Right lobe of liver (tissue), 6 donors: Measurements from ENCODE around the gene NFE2L3. TPM values are rescaled to one million over a fixed set of nuclear protein-coding genes. Genes with fewer than 3 reads are reported as not detected.
A peak's percentile ranks its signal among the peaks of the same experiment; 100 is the strongest.
"Not testable (repeated sequence)": the region's sequence is repeated elsewhere in the genome, so short reads cannot be mapped to it uniquely, and the experiment has no call there.

Source experiments
- ATAC-seq, 4 donors: fragments of 200-7000 bp; cut with Tn5 transposase; one replicate each; pipeline ENCODE4 v1.9.1; 2020; ENCODE audit warnings: mild to moderate bottlenecking in 4 of 4, moderate library complexity in 4 of 4
- DNase-seq, 3 donors: peaks; one replicate each; pipeline ENCODE4 v3.0.0-alpha.2; 2020
- H3K27ac ChIP-seq, 3 donors: fragments of 200-600 bp; one replicate each; pipeline ENCODE4 v1.8.0; 2022
- H3K27me3 ChIP-seq, 2 donors: fragments of 200-600 bp; one replicate each; pipeline ENCODE4 v1.8.0; 2022
- H3K36me3 ChIP-seq, 4 donors: fragments of 200-600 bp; sonication (generic) in 1 of 4; one replicate each; pipeline versions ENCODE4 v1.5.1 to v1.8.0; 2017 to 2022; ENCODE audit warnings: control low read depth in 1 of 4
- H3K4me1 ChIP-seq, 4 donors: fragments of 200-600 bp; sonication (generic) in 1 of 4; one replicate each; pipeline versions ENCODE4 v1.5.1 to v1.8.0; 2017 to 2022; ENCODE audit warnings: control low read depth in 1 of 4
- H3K4me3 ChIP-seq, 3 donors: fragments of 200-600 bp; one replicate each; pipeline ENCODE4 v1.8.0; 2022
- H3K9me3 ChIP-seq, 4 donors: fragments of 200-600 bp; sonication (generic) in 1 of 4; one replicate each; pipeline versions ENCODE4 v1.5.1 to v1.8.0; 2017 to 2022; ENCODE audit warnings: control low read depth in 1 of 4
- CTCF ChIP-seq, 4 donors: fragments of 200-600 bp in 3 of 4; fragments of 450-650 bp in 1 of 4; IDR thresholded peaks; one replicate each; pipeline versions ENCODE4 v1.5.1 to v1.8.0; 2016 to 2022; ENCODE audit warnings: antibody characterized with exemption in 4 of 4, mild to moderate bottlenecking in 2 of 4
- POLR2A ChIP-seq: fragments of 450-650 bp; IDR thresholded peaks from one replicate; pipeline ENCODE4 v1.6.1; 2017; ENCODE audit warnings: antibody characterized with exemption, mild to moderate bottlenecking
- WGBS: methylation state at CpG from one replicate; pipeline ENCODE4 v1.1.6; 2018; ENCODE audit warnings: low coverage, low lambda C conversion rate; ENCODE audit not compliant: insufficient coverage; ENCODE audit errors: missing lambda C conversion rate; 5-methylcytosine and 5-hydroxymethylcytosine counted together
- intact Hi-C, 2 donors: fragments of 100-400 bp; cut with DNase I; formaldehyde crosslinking; loops; one replicate each; pipeline versions ENCODE4 v1.11.2 to v1.14.1; 2022
- total RNA-seq, 6 experiments: library from RNA; depleted of rRNA in 2 of 6; stranded (reverse); fragments of >200 nt in 2 of 6; fragmentation: NEBNext Ultra II Directional in 3 of 6; extraction: Animal tissue kit (Norgen Biotek cat#: 25700) in 3 of 6; gene quantifications; one replicate each; pipeline versions ENCODE4 v1.1.0 to v1.2.4, GENCODE V29; 2016 to 2023
- donor health status: DM: no; HTN: yes; CAD: no.
- donor health status: DM: no; HTN: no; CAD: no.
- donor health status: DM: no; HTN: no; CAD: no.
- donor health status: DM: no; HTN: yes; CAD: no.
- donor health status: DM: no; HTN: yes; CAD: no.

Gene NFE2L3
- total RNA-seq, 6 experiments from 2014 or later: 0.13 to 2.0 (median 0.54) TPM

DNA sequence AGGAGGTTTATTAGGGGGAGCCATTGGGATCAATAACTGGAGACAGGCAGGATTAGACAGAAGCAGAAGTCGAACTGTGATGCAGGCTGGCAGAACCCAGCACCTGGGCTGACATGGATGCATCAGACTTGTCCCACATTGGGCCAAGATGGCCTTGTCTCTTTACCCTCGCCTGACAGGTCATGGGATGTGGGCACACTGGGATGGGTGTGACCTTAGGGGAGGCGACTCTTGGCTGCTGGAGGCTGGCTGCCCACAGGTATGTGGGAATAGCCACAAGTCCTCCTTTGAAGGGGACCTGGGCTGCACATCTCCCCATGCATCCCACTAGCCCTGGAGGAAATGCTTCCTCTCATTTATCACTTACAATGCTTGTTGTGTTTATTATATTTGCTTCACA lies 17.3 kb downstream of the NFE2L3 start:
- peak in 1 of 4 donors; percentile 25 for ATAC-seq
- intact Hi-C loops: no loop called here
- no peak for TF ChIP-seq CTCF (IDR thresholded peaks at IDR 0.05)
- no peak for TF ChIP-seq POLR2A

GRCh38 chr7:26170663-26171062 lies 18.7 kb downstream of the NFE2L3 start:
- Histone ChIP-seq H3K27me3 (no peaks in the 10 kb centered on the region), H3K9me3 (no peaks in the 10 kb centered on the region), H3K4me1 (peaks cover 0 to 5% (median 0%) of the 10 kb centered on the region in 4 donors), H3K36me3 (no peaks in the 10 kb centered on the region), H3K4me3 (no peak overlapping the region), H3K27ac (no peak overlapping the region)
- DNase-seq (no peak), ATAC-seq (no peak)
- TF ChIP-seq POLR2A (no peak), CTCF (IDR thresholded peaks at IDR 0.05) (no peak)
- WGBS: 83% methylated on average over 1 of the region's 1 CpG
- intact Hi-C loops: no loop called here

More for the DNA sequence above, 17.3 kb downstream of the NFE2L3 start:
- WGBS: no CpG with 5 or more reads among the region's 3 CpGs
- H3K9me3 ChIP-seq: no peaks in the 10 kb centered on the region
- H3K36me3 ChIP-seq: no peaks in the 10 kb centered on the region
- H3K27me3 ChIP-seq: no peaks in the 10 kb centered on the region
- H3K27ac ChIP-seq: no peak overlapping the region
- H3K4me3 ChIP-seq: no peak overlapping the region
- DNase-seq: no peak
- H3K4me1 ChIP-seq: peaks cover 0 to 5% (median 0%) of the 10 kb centered on the region in 4 donors

- DNase-seq (no peak), ATAC-seq (no peak)
- Histone ChIP-seq H3K27ac (no peak overlapping the region), H3K27me3 (no peaks in the 10 kb centered on the region), H3K36me3 (no peaks in the 10 kb centered on the region), H3K4me1 (peaks cover 0 to 5% (median 0%) of the 10 kb centered on the region in 4 donors), H3K9me3 (no peaks in the 10 kb centered on the region), H3K4me3 (no peak overlapping the region)
- WGBS: 90% methylated on average over 2 of the region's 2 CpGs
- TF ChIP-seq POLR2A: no peak
- no peak for TF ChIP-seq CTCF (IDR thresholded peaks at IDR 0.05)
- intact Hi-C loops: no loop called here
These were observed 19.6 kb downstream of the NFE2L3 start for GRCh38 chr7:26171601-26172000.

GRCh38 chr7:26172048-26172447 lies 20.1 kb downstream of the NFE2L3 start:
- intact Hi-C loops: no loop called here
- H3K36me3 ChIP-seq: no peaks in the 10 kb centered on the region
- DNase-seq (no peak), ATAC-seq (no peak)
- H3K27me3 ChIP-seq: no peaks in the 10 kb centered on the region
- peaks cover 0 to 5% (median 0%) of the 10 kb centered on the region in 4 donors for H3K4me1 ChIP-seq
- 87% methylated on average over 1 of the region's 1 CpG for WGBS
- H3K27ac ChIP-seq: no peak overlapping the region
- TF ChIP-seq POLR2A (no peak), CTCF (IDR thresholded peaks at IDR 0.05) (no peak)
- H3K9me3 ChIP-seq: no peaks in the 10 kb centered on the region
- H3K4me3 ChIP-seq: no peak overlapping the region

- DNase-seq, H3K4me1 ChIP-seq, H3K9me3 ChIP-seq, intact Hi-C loops, H3K36me3 ChIP-seq, H3K27ac ChIP-seq, H3K27me3 ChIP-seq, H3K4me3 ChIP-seq, ATAC-seq: not testable (repeated sequence)
- 78% methylated on average over 1 of the region's 4 CpGs for WGBS
These were observed 23.9 kb downstream of the NFE2L3 start for GRCh38 chr7:26175903-26176302.

GRCh38 chr7:26176696-26177095 lies 24.7 kb downstream of the NFE2L3 start:
- WGBS: no CpG with 5 or more reads among the region's 26 CpGs
- H3K27ac ChIP-seq, ATAC-seq, H3K4me3 ChIP-seq, H3K9me3 ChIP-seq, H3K4me1 ChIP-seq, DNase-seq, intact Hi-C loops, H3K36me3 ChIP-seq, H3K27me3 ChIP-seq: not testable (repeated sequence)

GRCh38 chr7:26177269-26177668 lies 25.3 kb downstream of the NFE2L3 start:
- intact Hi-C loops, H3K27me3 ChIP-seq, ATAC-seq, H3K4me1 ChIP-seq, DNase-seq, H3K9me3 ChIP-seq, H3K27ac ChIP-seq, H3K36me3 ChIP-seq, H3K4me3 ChIP-seq: not testable (repeated sequence)
- 77% methylated on average over 5 of the region's 20 CpGs for WGBS
